Measurements from ENCODE around the gene AOAH.

The AOAH gene, protein sequence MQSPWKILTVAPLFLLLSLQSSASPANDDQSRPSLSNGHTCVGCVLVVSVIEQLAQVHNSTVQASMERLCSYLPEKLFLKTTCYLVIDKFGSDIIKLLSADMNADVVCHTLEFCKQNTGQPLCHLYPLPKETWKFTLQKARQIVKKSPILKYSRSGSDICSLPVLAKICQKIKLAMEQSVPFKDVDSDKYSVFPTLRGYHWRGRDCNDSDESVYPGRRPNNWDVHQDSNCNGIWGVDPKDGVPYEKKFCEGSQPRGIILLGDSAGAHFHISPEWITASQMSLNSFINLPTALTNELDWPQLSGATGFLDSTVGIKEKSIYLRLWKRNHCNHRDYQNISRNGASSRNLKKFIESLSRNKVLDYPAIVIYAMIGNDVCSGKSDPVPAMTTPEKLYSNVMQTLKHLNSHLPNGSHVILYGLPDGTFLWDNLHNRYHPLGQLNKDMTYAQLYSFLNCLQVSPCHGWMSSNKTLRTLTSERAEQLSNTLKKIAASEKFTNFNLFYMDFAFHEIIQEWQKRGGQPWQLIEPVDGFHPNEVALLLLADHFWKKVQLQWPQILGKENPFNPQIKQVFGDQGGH

DNA sequence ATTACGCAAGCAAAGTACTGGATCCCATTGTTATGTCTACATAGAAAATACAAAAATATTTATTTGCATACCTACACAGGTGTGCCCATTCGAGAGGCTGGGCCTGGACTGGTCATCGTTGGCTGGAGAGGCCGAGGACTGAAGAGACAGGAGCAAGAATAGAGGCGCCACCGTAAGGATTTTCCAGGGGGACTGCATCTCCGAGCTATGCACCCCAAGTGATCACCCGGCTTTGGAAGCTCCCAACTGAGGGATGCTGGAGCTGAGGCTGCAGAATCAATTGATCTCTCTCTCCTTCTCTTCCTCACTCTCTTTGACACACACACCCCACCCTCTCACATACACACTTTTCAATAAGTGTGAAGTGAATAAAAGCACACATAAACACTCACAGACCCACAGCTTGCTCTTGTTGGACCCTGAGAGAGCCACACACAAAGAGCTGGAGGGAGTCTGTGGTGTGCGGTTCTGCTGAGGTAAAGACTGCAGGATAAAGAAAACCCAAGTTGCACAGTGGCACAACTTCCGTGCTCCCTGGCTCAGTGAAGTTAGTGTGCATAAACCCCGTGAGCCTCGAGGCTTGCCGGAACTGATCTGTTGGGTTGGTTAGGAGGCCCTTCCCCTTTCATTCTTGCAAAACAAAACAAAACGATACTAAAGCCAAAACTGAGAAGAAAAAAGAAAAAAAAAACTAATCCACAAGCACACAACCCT is at the start of gene AOAH:
AOAH (minus strand) TSS at position 544 of the 714 bp plus-strand sequence; CDS start at position 198, 346 bp downstream.
- peak; percentile 70 to 78 for DNase-seq (ENCODE audit: low read depth in 2 of 2)

DNA sequence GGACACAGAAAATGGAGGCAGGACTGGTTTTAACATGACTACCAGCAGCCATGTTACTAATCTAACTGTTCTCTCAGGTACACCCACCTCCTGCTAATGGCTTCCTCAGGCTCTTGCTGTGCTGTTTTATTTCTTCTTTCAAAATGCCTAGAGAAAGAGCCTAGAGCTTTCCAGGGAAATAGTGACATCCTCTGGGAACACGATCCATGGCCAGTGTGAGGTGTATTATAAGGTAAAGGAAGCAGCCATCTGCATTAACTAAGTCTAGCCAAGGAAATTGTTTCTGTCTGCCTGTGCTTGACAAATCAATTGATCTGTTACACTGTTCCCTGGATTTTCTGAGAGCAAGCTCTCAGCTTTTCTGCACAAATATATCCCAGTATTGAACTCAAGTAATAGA is 42.2 kb upstream of the AOAH start:
- DNase-seq (ENCODE audit: low read depth in 2 of 2), result no peak

DNA sequence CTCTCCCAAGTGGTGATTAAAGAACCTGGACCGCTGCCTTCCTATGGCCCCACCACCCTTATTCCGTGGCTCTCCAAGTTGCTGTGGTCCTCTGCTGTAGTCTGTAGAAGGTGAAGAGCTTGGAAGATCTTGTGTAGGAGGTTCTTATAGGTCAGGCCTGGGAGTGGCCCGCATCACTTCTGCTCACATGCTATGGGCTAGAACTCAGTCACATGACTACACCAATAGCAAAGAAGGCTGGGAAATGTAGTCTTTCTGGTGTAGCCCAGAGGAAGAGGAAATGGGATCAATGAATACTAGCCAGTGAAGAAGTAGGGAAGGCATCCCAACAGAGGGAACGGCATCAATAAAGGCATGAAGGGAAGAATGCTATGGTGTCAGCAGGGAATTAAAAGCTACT is 41.3 kb upstream of the AOAH start:
- no peak for DNase-seq (ENCODE audit: low read depth in 2 of 2)

DNA sequence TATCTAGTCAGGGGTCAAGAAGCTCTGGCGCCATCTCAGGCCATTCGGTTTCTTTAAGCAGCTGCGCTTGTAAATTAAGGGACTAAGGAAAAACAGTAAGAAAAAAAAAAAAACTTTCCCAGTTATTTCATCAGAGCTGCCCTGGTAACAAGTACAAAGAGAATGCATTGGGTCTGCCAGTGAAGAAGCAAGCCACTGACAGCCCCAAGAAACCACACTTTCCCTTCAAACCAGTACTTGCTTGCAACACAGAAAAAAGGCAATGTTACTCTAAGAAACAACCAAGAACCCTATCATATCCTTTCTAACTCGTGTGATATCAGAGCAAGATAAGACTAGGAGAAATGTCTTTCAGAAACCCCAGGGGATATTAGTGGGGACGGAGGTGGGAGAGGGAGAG is 40.6 kb upstream of the AOAH start:
- DNase-seq (ENCODE audit: low read depth in 2 of 2), result no peak

DNA sequence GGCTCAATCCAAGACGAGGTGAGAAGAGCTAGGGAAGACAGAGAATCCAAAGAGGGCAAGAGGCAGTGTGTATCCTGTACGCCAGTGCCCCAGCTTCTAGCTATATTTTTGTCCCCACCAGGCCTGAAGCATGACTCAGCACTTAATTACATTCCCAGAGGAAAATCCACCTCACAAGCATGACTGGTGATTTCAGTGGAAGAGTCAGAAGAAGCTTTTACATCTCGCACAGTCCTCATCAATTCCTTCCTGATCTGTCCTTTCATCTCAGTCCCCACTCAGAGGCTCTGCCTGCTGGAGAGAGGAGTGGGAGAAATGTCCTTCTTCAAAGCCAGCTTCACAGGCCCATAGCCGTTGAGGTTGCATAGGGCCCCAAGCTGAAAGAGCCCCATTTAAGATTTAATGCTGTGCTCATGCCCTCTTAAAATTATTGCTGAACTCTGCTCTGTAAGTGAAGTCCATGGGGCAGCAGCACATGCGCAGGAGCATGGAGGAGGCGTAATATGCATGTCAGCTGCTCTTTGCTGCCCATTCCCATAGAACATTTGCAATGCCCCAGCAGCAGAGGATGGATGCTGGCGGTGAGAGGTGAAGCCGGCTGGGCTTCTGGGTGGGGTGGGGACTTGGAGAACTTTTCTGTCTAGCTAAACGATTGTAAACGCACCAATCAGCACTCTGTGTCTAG is 39.0 kb upstream of the AOAH start:
- DNase-seq (ENCODE audit: low read depth in 2 of 2), result no peak

DNA sequence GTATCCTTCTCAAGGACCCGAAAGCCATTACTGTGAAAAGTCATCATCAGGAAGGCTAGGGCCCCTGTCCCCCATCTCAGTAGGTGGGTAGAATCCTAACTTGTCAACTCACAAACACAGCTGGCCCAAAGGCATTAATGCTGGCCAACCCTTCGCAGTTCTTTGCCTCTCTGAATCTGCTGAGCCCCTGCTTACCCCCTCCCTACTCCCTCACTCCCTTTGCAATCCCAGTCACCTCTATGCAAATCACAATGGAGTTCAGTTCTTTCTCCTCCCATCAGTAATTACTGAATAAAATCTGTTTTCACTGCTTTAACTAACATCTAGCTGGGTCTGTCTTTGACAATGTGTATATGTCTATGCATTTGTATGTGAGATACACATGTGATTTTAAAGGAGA is 38.1 kb upstream of the AOAH start:
- DNase-seq (ENCODE audit: low read depth in 2 of 2), result no peak

DNA sequence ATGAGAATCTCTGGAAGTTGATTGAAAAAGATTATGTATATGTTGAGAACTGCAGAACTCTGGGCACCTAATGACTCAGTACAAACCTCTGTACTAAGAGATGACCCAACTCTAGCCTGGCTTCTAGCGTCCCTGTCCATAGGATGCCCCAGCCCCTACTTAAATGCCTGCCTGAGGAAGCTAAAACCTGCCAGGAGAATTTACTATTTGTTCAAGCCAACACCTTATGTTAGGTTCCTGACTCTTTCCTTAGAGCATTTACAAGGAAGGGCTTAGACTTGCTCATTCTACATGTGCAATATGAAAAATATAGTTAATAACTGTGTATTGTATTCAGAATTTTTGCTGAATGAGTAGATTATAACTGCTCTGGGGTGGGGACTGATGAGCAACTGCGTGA is 37.5 kb upstream of the AOAH start:
- DNase-seq (ENCODE audit: low read depth in 2 of 2), result no peak

DNA sequence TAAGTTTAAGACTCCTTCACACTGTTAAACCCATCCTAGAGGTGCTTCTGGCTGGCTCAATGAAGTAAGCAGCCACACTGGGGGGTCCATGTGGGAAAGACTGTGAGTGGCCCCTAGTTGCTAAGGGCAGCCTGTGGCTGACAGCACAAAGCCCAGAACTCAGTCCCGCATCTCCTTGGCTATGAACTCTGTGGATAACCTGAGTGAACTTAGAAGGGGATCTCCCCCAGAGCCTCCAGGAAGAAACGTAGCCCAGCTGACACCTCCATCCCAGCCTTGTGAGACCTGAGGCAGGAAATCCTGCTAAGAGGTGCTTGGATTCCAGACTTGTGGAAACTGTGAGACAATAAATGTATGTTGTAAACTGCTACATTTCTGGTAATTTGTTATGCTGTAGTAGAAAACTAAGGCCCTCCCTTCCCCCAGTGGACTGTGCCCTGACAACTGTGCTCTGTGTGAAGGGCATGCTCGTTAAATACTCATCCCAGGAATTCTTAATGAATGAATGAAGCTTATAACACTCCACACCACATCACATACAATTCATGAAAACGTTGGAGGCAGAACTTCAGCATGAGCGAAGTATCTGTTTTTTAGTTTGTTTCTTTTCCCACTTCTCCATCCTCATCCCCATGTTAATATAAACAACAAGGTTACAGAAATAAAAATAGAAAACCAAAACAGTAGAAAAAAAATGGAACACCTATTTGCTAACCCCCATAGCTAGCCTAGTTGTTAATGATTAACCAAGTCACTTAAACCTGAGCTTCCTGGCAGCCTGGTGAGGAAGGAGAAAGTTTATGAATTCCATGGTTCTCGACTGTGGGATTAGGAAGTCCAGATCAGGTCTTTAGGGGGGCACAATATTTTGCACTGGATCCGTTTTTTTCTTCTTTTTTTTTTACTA is 36.8 kb upstream of the AOAH start:
- DNase-seq (ENCODE audit: low read depth in 2 of 2), result no peak

DNA sequence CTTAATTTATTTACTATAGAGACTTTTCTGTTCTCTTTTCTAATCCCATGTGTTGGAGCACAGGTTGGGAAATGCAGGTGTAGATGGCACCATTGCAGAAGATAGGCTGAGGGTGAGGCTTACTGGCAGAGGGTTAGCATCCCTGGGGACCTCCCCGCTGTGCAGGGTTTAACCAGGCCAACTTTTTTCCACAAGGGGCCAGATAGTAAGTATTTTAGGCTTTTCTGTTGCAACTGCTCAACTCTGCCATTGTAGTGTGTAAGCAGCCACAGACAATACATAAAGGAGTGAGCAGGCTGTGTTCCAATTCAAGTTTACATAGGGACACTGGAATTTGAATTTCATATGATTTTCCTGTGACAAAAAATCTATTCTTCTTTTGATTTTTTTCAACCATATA is 34.6 kb upstream of the AOAH start:
- no peak for DNase-seq (ENCODE audit: low read depth in 2 of 2)

DNA sequence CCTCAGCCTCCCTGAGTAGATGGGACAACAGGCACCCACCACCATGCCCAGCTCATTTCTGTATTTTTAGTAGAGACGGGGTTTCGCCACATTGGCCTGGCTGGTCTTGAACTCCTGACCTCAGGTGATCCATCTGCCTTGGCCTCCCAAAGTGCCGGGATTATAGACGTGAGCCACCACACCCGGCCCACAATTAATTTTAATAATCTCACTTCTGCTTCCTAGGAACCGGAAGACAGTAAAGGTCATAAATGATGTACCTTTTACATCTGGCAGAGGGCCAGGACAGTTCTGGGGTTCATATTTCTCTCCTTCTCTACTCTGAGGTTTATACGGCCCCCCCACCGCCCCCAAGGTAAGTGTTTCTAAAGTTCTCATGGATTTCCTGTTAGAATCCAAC is 31.2 kb upstream of the AOAH start:
- no peak for DNase-seq (ENCODE audit: low read depth in 2 of 2)

DNA sequence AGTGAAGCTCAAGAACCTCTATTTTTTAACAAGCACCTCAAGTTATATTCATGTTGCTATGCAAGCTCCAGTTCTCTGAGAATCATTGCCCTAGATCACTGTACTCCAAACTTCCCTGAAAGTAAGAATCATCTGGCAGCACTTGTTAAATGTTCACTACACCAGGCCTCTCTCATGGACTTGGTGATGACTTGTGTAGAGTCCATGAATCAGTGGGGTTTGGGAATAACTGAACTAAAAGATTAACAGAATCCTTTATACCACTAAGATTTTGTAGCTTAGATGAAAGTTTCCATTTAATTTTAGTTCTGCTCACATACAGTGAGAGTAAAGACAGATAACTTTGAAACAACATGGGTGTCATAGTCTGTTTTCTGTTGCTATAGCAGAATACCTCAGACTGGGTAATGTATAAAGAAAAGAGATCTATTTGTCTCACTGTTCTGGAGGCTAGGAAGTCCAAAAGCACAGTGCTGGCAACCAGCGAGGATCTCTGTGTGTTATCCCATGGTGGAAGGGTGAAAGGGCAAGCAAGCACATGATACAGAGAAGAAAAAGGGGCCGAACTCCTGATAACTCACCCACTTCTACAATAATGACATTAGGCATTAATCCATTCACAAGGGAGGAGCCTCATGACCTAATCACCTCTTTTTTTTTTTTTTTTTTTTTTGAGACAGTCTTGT is 27.9 kb upstream of the AOAH start:
- DNase-seq (ENCODE audit: low read depth in 2 of 2), result no peak

DNA sequence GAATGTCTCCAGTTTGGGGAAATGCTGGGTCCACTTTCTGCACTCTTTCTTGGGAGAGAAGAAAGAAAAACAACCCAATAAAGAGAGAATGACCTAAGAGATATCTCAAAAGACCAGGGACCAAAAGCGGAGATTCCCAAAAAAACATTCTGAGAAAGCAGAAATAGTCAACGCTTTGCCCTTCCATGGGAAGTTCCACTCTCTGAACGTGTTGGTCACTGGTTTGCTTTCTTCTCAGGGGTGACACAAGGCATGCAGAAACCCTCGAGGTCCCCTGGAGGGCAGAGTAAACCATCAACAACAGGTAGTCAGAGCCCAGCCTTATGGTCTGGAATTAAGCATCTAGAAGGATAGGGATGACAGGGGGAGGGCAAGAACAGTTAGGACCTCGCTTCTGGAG is 26.2 kb upstream of the AOAH start:
- DNase-seq (ENCODE audit: low read depth in 2 of 2), result no peak

DNA sequence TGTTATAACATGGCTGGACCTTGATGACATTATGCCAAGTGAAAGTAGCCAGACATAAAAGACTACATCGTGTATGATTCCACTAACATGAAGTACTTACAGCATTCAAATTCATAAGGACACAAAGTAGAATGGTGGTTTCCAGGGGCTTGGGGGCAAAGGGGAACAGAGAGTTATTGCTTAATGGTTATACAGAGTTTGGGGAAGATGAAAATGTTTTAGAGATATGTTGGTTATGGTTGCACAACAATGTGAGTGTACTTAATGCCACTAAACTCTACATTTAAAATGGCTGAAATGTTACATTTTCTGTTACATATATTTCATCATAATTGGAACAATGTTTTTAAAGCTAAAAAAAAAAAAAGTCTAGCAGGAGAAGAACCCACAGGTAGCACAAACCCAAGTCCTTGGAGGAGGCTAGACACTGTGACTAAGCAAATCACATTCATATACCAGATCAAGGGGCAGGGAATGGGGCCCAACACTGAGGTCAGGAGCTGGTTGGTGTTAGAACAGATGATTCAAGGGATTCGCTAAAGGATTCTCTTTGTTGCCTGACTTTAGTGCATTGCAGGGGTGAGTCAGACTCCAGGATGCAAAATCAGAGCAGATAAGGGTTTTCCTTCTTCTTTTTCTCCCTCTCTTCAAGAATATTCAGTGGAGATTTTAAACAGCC is 25.1 kb upstream of the AOAH start:
- DNase-seq (ENCODE audit: low read depth in 2 of 2), result no peak

DNA sequence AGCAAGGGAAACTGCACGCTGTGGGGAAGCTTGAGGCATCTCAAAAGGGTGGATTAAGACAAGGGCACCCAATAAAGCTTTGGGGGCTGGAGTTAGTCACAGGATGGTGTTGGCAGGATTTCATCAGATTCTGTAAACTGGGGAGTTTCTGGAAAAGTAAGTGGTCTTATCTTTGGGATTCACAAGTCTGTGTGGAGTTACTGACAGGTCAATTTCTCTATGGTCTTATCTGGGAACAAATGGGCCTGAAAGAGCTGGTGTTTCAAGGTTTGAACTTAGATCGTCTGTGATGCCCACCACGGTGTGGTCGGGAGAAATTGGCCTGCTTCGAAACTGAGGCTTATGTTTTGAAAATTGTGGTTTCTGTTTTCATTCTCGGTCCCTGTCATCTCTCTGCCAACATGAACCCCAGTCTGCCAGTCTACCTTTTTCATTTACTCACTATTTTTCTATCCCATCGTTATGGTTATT is 23.8 kb upstream of the AOAH start:
- DNase-seq (ENCODE audit: low read depth in 2 of 2), result peak in 1 of 2 donors; percentile 17

DNA sequence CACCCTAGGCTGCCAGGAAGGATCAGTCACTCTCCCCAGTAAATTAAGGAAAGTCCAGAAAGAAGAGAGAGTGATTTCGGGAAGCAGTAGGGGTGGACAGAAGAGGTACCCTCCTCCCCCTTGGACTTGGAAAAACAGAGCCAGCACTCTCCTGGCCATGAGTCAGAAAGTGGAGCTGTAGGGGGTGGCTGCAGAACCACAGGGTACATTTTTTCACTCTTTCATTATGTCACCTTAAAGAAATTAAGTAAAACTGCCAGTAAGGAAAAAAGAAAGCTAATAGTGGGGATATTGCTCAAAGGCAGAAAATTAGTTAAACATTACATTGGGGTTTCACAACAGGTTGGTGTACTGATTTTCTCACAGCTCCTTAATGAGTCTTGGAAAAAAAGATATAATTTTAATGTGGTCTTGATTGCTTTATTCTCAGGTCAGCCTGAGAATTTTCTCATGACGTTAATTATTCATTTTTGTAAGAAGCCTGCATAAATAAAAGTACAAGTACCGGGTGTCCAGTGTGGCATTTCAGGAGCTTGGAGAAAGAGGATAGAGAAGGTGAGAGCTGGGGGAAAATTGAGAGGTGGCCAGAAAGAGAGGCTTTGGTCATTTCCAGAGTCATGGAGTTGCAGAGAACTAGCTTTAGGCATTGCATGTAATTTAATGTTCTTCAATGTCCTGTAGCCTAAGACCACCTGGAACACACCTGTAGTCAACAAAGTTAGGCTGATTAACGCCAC is 23.2 kb upstream of the AOAH start:
- DNase-seq (ENCODE audit: low read depth in 2 of 2), result no peak

DNA sequence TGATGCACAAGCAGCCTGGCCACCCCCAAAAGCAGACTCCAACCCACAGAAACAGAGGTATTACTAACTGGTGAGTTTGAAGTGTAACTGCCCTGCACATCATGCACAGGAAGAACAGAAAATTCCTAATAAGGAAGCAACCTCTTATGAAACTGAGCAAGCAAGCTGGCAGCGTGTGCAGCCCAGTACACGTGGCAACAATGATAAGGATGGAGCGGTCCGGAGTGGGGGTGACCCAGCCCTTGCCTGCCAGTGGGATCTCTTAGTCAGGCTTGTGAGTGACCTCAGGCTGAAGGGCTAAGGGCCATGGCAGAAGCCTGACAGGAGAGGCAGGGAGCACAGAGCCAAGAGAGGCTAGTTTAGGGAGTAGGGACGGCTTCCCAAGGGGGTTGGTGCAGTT is 22.1 kb upstream of the AOAH start:
- DNase-seq (ENCODE audit: low read depth in 2 of 2), result no peak

DNA sequence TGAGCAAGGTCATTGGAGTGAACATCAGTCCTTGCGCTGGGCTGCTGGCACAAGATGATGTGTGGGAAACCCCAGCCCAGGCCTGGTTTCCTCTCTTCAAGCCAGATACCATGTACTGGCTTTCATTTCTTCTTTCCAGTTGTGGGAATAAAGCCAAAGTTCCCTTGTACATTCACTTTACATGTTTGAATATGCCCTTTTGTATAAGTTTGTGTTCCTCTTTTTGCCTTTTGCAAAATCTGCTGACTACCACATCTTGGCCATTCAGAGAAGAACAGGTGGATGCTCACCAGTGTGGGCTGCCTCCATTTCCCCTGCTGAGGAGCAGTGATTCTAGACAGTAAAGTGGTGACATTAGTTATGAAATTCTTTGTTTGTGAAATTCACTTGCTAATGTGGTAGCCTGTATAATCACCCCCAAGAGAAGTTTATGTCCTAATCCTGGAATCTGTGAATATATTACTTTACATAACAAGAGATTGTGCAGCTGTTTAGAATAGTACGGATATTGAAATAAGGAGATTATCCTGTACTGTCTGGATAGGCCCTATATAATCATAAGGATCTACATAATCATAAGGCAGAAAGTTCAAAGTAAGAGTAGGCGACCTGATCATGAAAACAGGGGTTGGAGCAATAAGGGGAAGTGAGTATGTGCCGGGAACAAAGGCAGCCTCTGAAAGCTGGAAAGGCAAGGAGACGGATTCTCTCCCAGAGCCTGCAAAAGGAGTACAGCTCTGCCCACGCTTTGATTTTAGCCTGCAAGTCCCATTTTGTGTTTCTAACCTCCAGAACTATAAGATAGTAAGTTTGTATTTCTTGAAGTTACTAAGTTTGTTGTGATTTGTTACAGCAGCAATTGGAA is 18.8 kb upstream of the AOAH start:
- DNase-seq (ENCODE audit: low read depth in 2 of 2), result no peak

DNA sequence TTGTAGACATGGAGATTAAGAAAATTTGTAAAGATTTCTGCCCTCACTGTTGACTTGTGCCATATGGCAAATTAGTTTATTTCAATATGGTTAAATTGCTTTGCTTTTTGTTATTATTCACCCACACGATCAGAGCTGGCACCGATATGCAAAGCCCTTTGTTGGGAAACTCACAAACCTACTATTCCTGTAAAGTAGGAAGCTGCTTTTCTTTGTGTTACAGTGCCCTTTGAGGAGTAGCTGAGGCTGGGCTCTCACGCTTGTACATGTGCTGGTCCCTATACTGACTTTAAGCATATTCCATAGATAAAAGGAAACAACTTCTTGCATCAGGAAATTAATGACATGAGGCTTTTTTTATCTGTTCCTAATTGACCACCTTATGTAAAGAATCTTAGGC is 17.6 kb upstream of the AOAH start:
- DNase-seq (ENCODE audit: low read depth in 2 of 2), result no peak
